HepG2 (cell line): Measurements from ENCODE around the gene ADIPOR1. TPM values are rescaled to one million over a fixed set of nuclear protein-coding genes. Genes with fewer than 3 reads are reported as not detected.

ENCODE experiments used
- ATAC-seq: fragments of 200-7000 bp; cut with Tn5 transposase; 3 replicates; pipeline ENCODE4 v1.9.1; 2020; ENCODE audit warnings: mild to moderate bottlenecking, moderate library complexity
- BruUV-seq: library from RNA; stranded (reverse); fragments of 400-500 nt; replicated peaks from 2 replicates; lab custom pipeline; 2021; lab: Mats Ljungman, UMichigan
- CTCF ChIA-PET: fragments of 300-600 bp; formaldehyde crosslinking; extraction: SDS; loops from one replicate; lab custom pipeline; 2021; ENCODE audit warnings: low total read pairs, inconsistent platforms, low intra/inter-chr PET ratio; lab: Yijun Ruan, JAX
- POLR2A ChIA-PET: fragments of 350-600 bp; sonication (Branson Sonifier 250); formaldehyde crosslinking; loops from one replicate; lab custom pipeline; 2020; ENCODE audit warnings: antibody characterized with exemption, inconsistent platforms; lab: Yijun Ruan, JAX
- DNase-seq: peaks from one replicate; pipeline ENCODE4 v3.0.0-alpha.2; 2015; ENCODE audit warnings: low spot score
- FAIRE-seq: peaks from 3 replicates; lab custom pipeline; 2011; peaks lifted over from hg19 to GRCh38; lab: Jason Lieb, UNC
- H2AFZ ChIP-seq: one replicate; pipeline ENCODE4 v1.6.1; 2011; ENCODE audit warnings: low read length, inconsistent platforms
- H3K27ac ChIP-seq: fragments of 300-600 bp; 3 replicates; pipeline ENCODE4 v1.8.0; 2011; ENCODE audit warnings: mixed run types, mild to moderate bottlenecking, mixed read lengths, low read length, inconsistent platforms; ENCODE audit not compliant: insufficient read depth; ENCODE audit errors: extremely low read length
- H3K27me3 ChIP-seq, 2 experiments: fragments of 200-600 bp in 1 of 2; 2 replicates in 1 of 2; 3 replicates in 1 of 2; pipeline versions ENCODE4 v1.6.0 to v1.8.0; 2011; ENCODE audit warnings: low read length in 2 of 2, mild to moderate bottlenecking in 2 of 2, moderate library complexity in 2 of 2, inconsistent platforms in 1 of 2; ENCODE audit not compliant: insufficient read depth in 2 of 2, control insufficient read depth in 1 of 2
- H3K36me3 ChIP-seq, 2 experiments: fragments of 200-600 bp in 1 of 2; replicated peaks in 1 of 2; 2 replicates in 1 of 2; 3 replicates in 1 of 2; pipeline versions ENCODE4 v1.5.1 to v1.8.0; 2011; ENCODE audit warnings: low read length in 2 of 2, inconsistent platforms in 1 of 2; ENCODE audit not compliant: insufficient read depth in 2 of 2, control insufficient read depth in 1 of 2
- H3K4me1 ChIP-seq: 2 replicates; pipeline ENCODE4 v1.5.1; 2012; ENCODE audit warnings: low read length, inconsistent platforms; ENCODE audit not compliant: insufficient read depth
- H3K4me2 ChIP-seq: 2 replicates; pipeline ENCODE4 v1.6.0; 2011; ENCODE audit warnings: low read depth, low read length, inconsistent platforms
- H3K4me3 ChIP-seq, 3 experiments: fragments of 200-600 bp in 1 of 3; sonication (generic), shearing (Covaris generic) in 1 of 3; replicated peaks in 1 of 3; 2 replicates each; pipeline ENCODE4 v1.5.1; 2011 to 2016; ENCODE audit warnings: low read length in 3 of 3, inconsistent platforms in 2 of 3, low read depth in 2 of 3, mild to moderate bottlenecking in 2 of 3, control low read depth in 1 of 3, mixed read lengths in 1 of 3; ENCODE audit not compliant: insufficient read depth in 1 of 3
- H3K79me2 ChIP-seq: one replicate; pipeline ENCODE4 v1.6.1; 2011; ENCODE audit warnings: low read length, inconsistent platforms; ENCODE audit not compliant: insufficient read depth
- H3K9ac ChIP-seq: 2 replicates; pipeline ENCODE4 v1.6.0; 2011; ENCODE audit warnings: mild to moderate bottlenecking, low read depth, low read length, inconsistent platforms; ENCODE audit not compliant: insufficient read depth
- H3K9me3 ChIP-seq: 2 replicates; pipeline ENCODE4 v1.5.1; 2012; ENCODE audit warnings: mild to moderate bottlenecking, low read length
- H4K20me1 ChIP-seq: 2 replicates; pipeline ENCODE4 v1.6.0; 2011; ENCODE audit warnings: inconsistent platforms, mild to moderate bottlenecking, low read length, moderate library complexity; ENCODE audit not compliant: insufficient read depth
- REST ChIP-seq, 2 experiments: IDR thresholded peaks; 2 replicates each; pipeline ENCODE4 v1.6.1; 2011 to 2012; ENCODE audit warnings: low read length in 2 of 2, borderline replicate concordance in 1 of 2, low read depth in 1 of 2, mild to moderate bottlenecking in 1 of 2, moderate library complexity in 1 of 2
- SAFB2 ChIP-seq: sonication (generic); formaldehyde crosslinking; IDR thresholded peaks from 2 replicates; pipeline ENCODE4 v1.5.1; 2020; ENCODE audit warnings: missing genetic modification reagents, low read depth, mild to moderate bottlenecking, borderline replicate concordance
- ZNF746 ChIP-seq: sonication (generic); formaldehyde crosslinking; IDR thresholded peaks from 2 replicates; pipeline ENCODE4 v1.8.0; 2022; ENCODE audit warnings: mild to moderate bottlenecking, missing genetic modification reagents
- WGBS: methylation state at CpG from one replicate; pipeline ENCODE4 v1.1.6; 2017; ENCODE audit warnings: low lambda C conversion rate; 5-methylcytosine and 5-hydroxymethylcytosine counted together
- in situ Hi-C: cut with HindIII; loops from 2 replicates; pipeline ENCODE4 v1.10.0; 2017; ENCODE audit warnings: low pct_unique_long_range_greater_than_20kb; ENCODE audit not compliant: extremely low pct_ligation_motif_present
- intact Hi-C: fragments of 100-400 bp; cut with micrococcal nuclease; formaldehyde crosslinking; loops from one replicate; pipeline ENCODE4 v1.10.0; 2022; ENCODE audit not compliant: unreplicated experiment
- polyA plus RNA-seq, 8 experiments: library from polyadenylated mRNA; depleted of rRNA in 3 of 8; stranded (reverse) in 7 of 8; unstranded in 1 of 8; fragments of >200 nt; fragmentation: Illumina TruSeq in 4 of 8; extraction: Trizol in 4 of 8; gene quantifications; 2 replicates each; pipeline versions ENCODE4 v1.2.1 to v1.2.3, GENCODE V29; 2011 to 2016; ENCODE audit warnings: low read depth in 4 of 8, missing spikeins in 1 of 8, mixed read lengths in 1 of 8; ENCODE audit not compliant: insufficient read depth in 1 of 8
- total RNA-seq, 5 experiments: library from RNA; depleted of rRNA; stranded (reverse); fragments of >200 nt; fragmentation: Illumina TruSeq; extraction: Trizol; gene quantifications; 2 replicates each; pipeline ENCODE4 v1.2.3, GENCODE V29; 2016; ENCODE audit warnings: low read depth in 1 of 5

Gene ADIPOR1
- total and polyA plus RNA-seq, 2 of the 13 experiments (the other 11 are each of a cell fraction or from before 2014, with no cell fraction given): 60.0 to 141 TPM

- BruUV-seq: no TSS peak
- no peak for FAIRE-seq
These were observed 22.3 kb downstream of the ADIPOR1 start for GRCh38 chr1:202935844-202936243.

GRCh38 chr1:202934755-202935154, 23.4 kb downstream of the ADIPOR1 start:
- no TSS peak for BruUV-seq
- intact Hi-C loops: no loop called here
- TF ChIP-seq REST (IDR thresholded peaks at IDR 0.05; ENCODE audit: borderline replicate concordance in 1 of 2, low read depth in 1 of 2, low read length in 2 of 2) (peak in 1 of 2 experiments; percentile 85; a peak in 3 of 4 replicates), SAFB2 (CRISPR knock-in tag) (no peak)
- TF ChIP-seq, all 625 proteins: peak for 1
- in situ Hi-C loops: no loop called here
- no peak overlapping the region for H3K9ac ChIP-seq
- no peaks in the 10 kb centered on the region for H3K36me3 ChIP-seq
- no peaks in the 10 kb centered on the region for H3K27me3 ChIP-seq
- ChIA-PET POLR2A (no interaction called here), CTCF (no interaction called here)
- no peak for ATAC-seq
- no peaks in the 10 kb centered on the region for H3K79me2 ChIP-seq
- no peak overlapping the region for H2AFZ ChIP-seq
- no peak for DNase-seq
- no peak overlapping the region for H3K4me3 ChIP-seq
- no peaks in the 10 kb centered on the region for H4K20me1 ChIP-seq
- H3K4me1 ChIP-seq: no peaks in the 10 kb centered on the region
- no peak overlapping the region for H3K4me2 ChIP-seq
- no peaks in the 10 kb centered on the region for H3K9me3 ChIP-seq
- H3K27ac ChIP-seq: no peak overlapping the region
- 34% methylated on average over 3 of the region's 3 CpGs for WGBS
- FAIRE-seq: no peak

More at GRCh38 chr1:202935844-202936243, 22.3 kb downstream of the ADIPOR1 start:
- DNase-seq: no peak
- no peak for TF ChIP-seq ZNF746
- H3K36me3 ChIP-seq: peaks cover 0 to under 1% of the 10 kb centered on the region in 2 experiments; a peak in 2 of 5 replicates
- H3K79me2 ChIP-seq: no peaks in the 10 kb centered on the region
- no peaks in the 10 kb centered on the region for H3K4me1 ChIP-seq
- intact Hi-C loops: no loop called here
- in situ Hi-C loops: no loop called here
- CTCF ChIA-PET: no interaction called here
- no peak overlapping the region for H3K4me3 ChIP-seq
- no peak overlapping the region for H2AFZ ChIP-seq
- H3K27me3 ChIP-seq: no peaks in the 10 kb centered on the region
- no peaks in the 10 kb centered on the region for H4K20me1 ChIP-seq
- no peaks in the 10 kb centered on the region for H3K9me3 ChIP-seq
- 29% methylated on average over 3 of the region's 3 CpGs for WGBS
- no peak overlapping the region for H3K9ac ChIP-seq
- POLR2A ChIA-PET: no interaction called here
- H3K27ac ChIP-seq: no peak overlapping the region
- no peak overlapping the region for H3K4me2 ChIP-seq
- no peak for ATAC-seq
